GM19328 (cell line): ENCODE data around the gene AGPAT3.
"Not testable (repeated sequence)": the region's sequence is repeated elsewhere in the genome, so short reads cannot be mapped to it uniquely, and the experiment has no call there.

Experiments
- ATAC-seq: cut with Tn5 transposase; IDR thresholded peaks from one replicate; pipeline ENCODE4 v1.9.1; 2021; ENCODE audit warnings: mild to moderate bottlenecking, moderate library complexity; ENCODE audit not compliant: unreplicated experiment

AGPAT3 gene

DNA sequence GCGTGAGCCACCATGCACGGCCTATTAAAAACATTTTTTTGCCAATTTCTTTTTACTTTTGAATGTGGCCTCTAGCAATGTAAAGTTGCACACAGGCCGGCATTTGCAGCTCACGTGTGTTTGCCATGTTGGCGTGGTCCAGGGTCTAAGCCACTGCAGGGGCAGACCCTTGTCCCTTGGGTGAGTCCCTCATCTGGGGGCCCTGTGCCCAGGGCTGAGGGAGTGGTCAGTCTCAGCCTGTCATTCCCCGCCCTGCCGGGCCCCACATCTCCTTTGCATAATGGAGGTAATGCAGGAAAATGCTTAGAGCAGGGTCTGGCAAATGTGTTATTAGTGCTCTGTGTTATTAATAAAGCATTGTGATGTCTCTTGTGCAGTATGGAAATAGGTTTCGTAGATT lies 16.9 kb downstream of the AGPAT3 start:
- no peak for ATAC-seq

DNA sequence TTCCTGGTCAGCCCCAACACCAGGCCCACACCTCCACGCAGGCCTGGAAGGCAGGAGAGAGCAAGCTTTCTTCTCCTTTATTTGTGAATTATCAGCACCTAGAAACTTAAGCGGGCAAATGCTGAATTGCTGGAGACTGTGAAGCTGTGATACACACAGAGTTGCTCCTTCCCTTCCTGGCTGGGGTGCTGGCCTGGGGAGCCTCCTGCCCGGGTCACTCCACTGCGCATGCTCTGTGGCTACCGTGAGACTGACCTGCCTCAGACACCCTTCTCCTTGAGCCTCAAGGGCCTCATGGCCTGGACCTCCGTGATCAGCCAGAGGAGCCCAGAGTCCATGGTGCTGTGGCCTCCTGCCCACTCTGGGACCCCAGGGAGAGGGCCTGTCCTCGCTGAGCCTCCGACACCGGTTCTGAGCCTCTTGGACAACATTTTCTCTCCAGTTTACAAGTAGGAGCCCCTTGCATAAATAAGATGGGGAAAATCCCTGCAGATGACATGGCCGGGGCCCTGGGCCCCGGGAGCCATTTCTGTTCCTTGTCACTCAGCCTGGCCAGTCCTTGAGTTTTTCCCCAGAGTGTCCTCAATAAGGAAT lies 18.0 kb downstream of the AGPAT3 start:
- ATAC-seq, result no peak

- no peak for ATAC-seq
These were observed 19.2 kb downstream of the AGPAT3 start for GRCh38 chr21:43884012-43884860.

DNA sequence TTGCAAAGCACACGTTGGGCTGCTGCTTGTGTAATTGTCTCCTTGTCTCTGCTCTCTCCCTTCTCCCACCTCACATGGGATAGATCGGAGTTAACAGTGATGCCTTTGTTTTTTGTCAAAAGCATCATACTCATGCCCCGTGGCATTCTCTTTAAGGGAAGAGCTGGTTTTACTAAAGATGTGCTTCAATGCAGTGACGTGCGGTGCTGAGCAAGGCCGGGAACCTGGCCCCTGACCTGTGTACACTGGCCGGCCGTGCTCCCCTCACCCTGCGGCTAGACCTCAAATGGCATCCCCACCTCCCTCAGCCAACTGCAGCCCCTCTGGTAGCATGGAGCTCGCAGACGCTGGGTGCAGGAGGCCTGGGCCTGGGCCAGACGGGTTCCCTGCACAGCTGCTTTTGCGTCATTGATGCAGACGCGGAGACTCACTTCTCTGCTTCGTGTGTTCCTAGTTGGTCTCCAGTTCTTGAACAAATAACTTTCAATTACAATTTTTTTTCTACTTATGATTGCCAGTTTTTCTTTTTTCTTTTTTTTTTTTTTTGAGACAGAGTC lies 19.9 kb downstream of the AGPAT3 start:
- no peak for ATAC-seq

DNA sequence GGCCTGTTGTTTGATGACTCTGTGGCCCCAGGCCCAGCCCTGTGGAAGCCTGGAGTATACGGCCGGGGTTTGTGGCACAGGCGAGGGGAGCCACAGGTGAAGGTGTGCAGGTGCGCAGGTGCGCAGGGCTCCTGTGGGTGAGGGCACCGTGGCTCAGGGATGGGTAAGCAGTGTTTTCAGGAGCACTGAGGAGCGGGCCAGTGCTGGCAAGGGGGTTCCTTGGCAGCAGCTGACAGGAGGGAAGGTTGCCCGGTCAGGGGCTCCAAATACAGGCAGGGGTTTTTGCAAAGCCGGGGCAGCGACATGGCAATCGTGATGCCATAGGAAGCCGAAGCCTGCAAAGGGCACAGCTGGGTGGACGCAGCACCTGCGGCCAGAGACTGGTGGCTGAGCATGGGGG lies 20.7 kb downstream of the AGPAT3 start:
- no peak for ATAC-seq

DNA sequence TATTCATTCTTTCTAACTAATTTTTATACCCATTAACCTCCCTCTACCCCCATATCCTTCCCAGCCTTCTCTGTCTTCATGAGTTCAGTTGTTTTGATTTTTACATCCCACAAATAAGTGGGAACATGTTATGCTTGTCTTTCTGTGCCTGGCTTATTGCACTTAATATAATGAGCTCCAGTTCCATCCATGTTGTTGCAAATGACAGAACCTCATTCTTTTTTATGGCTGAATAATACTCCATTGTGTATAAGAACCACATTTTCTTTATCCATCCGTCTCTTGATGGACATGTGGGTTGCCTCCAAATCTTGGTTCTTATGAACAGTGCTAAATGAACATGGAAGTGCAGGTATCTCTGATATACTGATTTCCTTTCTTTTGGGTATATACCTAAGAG lies 21.5 kb downstream of the AGPAT3 start:
- ATAC-seq, result no peak

- ATAC-seq, result no peak
These were observed 24.0 kb downstream of the AGPAT3 start for GRCh38 chr21:43889069-43889468.

DNA sequence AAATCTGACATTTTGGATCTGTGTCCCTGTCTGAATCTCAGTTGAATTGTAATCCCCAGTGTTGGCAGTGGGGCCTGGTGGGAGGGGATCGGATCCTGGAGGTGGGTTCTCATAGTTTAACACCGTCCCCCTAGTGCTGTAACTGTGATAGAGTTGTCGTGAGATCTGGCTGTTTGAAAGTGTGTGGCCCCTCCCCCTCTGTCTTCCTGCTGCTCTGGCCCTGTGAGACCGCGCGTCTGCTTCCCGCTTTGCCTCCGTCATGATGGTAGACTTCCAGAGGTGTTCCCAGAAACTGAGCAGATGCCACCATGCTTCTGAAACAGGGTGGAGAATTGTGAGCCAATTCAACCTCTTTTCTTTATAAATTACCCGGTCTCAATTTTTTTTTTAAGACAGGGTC lies 25.0 kb downstream of the AGPAT3 start:
- ATAC-seq, result no peak

DNA sequence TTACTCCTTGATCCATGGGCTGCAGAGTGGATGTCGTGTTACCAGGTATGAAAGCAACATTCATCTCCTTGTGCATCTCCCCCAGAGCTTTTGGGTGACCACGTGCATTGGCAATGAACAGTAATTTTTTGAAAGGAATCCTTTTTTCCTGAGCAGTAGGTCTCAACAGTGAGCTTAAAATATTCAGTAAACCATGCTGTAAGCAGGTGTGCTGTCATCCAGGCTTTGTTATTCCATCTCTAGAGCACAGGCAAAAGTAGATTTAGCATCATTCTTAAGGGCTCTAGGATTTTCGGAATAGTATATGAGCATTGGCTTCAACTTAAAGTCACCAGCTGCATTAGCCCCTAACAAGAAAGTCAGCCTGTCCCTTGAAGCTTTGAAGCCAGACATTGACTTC lies 27.3 kb downstream of the AGPAT3 start:
- no peak for ATAC-seq

GRCh38 chr21:43892984-43893535 lies 28.0 kb downstream of the AGPAT3 start:
- no peak for ATAC-seq

DNA sequence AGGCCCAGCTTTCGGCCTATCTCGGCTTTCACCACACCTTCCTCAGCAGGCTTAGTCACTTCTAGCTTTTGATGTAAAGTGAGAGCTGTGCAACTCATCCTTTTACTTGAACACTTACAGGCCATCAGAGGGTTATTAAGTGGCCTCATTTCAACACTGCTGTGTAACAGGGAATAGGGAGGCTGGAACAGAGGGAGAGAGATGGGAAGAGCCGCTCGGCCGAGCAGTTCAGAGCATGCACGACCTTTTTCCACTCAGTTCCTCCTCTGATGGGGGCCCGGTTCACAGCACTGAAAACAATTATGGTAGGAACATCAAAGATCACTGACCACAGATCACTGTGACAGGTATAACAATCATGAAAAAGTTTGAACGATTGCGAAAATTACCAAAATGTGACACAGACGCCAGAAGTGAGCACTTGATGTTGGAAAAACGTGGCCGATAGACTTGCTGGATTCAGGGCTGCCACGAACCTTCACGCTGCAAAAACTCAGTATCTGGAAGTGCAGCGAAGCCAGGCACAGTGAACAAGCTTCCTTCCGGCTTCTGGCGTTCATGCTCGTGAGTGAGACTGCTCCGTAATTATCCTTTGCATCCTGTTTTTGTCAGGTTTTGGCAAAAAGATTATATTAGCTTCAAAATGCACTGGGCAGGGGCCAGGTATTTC lies 28.6 kb downstream of the AGPAT3 start:
- ATAC-seq, result no peak

DNA sequence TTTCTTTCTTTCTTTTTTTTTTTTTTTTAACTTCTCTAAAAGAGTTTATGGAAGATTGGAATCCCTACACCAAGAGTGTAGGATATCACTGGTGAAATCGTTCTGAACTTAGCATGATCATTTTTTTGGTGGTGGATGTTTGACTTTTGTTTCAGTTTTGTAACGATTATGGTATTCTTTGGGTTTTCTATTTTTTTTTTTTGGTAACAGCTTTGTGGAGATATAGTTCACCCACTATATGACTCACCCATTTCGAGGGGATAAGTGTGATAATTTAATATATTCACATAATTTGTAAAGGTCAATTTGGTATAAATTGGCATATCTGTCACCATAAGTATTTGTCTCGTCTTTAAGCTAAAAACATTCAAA lies 29.2 kb downstream of the AGPAT3 start:
- no peak for ATAC-seq

GRCh38 chr21:43895196-43895595 lies 30.2 kb downstream of the AGPAT3 start:
- no peak for ATAC-seq

- ATAC-seq, result not testable (repeated sequence)
These were observed 31.8 kb downstream of the AGPAT3 start for GRCh38 chr21:43896696-43897299.

GRCh38 chr21:43899307-43900077 lies 34.5 kb downstream of the AGPAT3 start:
- no peak for ATAC-seq

GRCh38 chr21:43900078-43900385 lies 35.0 kb downstream of the AGPAT3 start:
- ATAC-seq, result no peak

GRCh38 chr21:43900690-43901089 lies 35.7 kb downstream of the AGPAT3 start:
- no peak for ATAC-seq

DNA sequence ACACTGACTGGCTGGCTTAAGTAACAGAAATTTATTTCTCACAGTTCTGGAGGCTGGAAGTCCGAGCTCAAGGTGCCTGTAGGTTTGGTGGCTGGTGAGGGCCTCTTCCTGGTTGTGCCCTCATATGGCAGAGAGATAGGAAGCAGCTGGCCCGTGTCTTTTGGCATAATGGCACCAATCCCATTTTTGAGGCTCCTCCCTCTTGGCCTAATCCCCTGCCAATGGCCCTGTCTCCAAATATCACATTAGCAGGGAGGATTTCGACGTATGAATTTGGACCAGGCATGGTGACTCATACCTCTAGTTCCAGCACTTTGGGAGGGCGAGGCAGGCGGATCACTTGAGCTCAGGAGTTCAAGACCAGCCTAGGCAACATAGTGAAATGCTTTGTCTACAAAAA lies 37.4 kb downstream of the AGPAT3 start:
- ATAC-seq, result no peak

DNA sequence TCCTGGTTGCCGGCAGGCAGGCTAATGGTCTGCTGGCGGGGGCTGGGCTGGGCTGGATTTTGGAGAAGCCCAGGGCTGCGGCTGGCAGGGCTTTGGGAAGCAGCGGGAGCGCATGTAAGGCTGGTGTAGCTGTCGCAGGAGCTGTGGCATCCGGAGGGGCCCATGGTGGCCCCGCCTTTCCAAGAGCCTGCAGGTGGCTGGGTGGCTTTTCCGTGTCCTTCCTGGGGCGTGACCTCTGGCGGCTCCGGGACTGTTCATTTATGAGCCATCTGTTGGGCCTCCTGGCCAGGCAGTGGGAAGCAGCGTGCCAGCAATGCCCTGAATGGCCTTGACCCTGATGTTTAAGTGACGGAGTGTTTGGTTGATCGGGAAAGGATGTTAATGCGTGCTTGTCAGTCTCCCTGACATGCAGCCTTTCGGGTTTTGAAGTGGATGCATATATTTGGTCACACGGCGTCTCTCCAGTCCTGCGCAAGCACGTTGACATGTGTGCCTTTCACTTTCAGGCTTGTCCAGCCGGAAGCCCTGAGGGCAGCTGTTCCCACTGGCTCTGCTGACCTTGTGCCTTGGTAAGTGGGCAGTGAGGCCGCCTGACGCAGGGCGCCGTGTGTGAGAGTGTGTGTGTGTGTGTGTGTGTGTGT lies 38.5 kb downstream of the AGPAT3 start:
- ATAC-seq, result no peak

DNA sequence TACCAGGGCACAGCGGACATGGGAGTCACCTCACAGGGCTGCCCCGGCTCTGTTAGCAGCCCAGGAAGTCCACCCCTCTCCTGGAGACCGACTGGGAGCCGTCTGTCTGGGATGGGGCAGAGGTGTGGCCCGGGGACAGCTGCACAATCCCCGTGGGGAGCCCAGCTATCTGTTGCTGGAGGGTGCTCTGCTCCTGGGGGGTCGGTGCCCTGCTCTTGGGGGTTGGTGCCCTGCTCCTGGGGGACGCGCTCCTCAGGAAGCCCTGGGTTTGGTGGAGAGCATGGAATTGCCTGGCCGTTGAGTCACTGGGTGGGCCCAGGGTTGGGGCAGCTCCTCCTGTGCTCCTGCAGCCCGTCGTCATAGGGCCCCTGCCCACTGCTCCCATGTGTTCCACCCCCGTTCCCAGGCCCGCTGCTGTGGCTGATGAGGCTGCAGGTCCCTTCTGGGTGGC lies 39.3 kb downstream of the AGPAT3 start:
- no peak for ATAC-seq
